ENCODE results near the gene CAPZA2.

Gene CAPZA2

GRCh38 chr7:116862951-116863670 is 724 bp downstream of the CAPZA2 start:
- peak; percentile 28 for DNase-seq

- DNase-seq, result no peak
These were observed 1.6 kb downstream of the CAPZA2 start for GRCh38 chr7:116863936-116864500.

- DNase-seq, result no peak
These were observed 8.8 kb downstream of the CAPZA2 start for GRCh38 chr7:116871061-116871700.

DNA sequence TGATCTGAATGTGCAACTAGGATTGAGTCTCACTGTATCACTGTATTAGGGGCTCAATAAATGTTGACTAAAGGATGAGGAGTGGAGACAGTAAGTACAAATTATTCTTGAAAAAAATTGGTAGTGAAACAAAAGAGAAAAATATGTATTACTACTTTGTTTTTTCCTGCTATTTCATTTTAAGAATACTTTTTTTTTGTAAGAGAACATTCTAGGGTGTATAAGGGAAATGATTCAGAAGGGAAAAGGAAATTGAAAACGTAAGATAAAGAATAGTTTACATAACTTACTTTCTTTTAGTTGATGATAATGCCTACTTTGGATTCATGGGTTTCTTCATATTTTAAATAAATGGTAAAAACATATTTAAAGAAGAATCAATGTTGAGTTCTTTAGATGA is 9.6 kb downstream of the CAPZA2 start:
- DNase-seq, result no peak

- no peak for DNase-seq
These were observed 11.2 kb downstream of the CAPZA2 start for GRCh38 chr7:116873619-116874018.

GRCh38 chr7:116876664-116877442 is 14.5 kb downstream of the CAPZA2 start:
- no peak for DNase-seq

- DNase-seq, result no peak
These were observed 15.2 kb downstream of the CAPZA2 start for GRCh38 chr7:116877443-116878217.

DNA sequence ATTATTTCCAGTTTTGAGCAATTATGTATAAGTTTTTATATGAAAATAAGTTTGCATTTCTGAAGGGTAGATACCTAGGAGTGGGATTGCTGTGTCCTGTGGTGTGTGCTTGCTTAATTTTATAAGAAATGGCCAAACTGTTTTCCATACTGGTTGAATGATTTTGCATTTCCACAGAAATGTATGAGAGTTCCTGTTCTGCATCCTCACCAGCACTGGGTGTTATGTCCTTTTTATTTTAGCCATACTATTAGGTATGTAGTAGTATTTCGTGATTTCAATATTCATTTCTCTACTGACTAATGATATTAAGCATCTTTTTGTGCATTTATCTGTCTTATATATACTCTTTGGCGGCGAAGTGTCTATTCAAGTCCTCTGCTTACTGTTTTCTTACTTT is 22.3 kb downstream of the CAPZA2 start:
- DNase-seq, result no peak

DNA sequence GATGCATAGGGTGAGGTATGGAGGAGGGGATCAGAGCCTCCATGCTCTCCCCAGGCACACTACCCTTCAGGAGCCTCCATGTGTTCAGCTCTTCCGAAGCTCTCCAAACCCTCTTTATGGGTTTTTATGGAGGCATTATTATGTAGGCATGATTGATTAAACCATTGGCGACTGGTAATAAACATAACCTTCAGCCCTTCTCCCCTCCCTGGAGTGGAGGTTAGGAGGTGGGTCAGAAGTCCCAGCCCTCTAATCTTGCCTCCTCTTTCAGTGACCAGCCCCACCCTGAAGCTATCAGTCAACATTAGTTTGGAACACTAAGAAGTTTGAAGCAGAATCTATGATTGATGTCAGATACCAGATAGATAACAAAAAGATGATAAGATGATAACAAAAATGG is 23.3 kb downstream of the CAPZA2 start:
- no peak for DNase-seq

DNA sequence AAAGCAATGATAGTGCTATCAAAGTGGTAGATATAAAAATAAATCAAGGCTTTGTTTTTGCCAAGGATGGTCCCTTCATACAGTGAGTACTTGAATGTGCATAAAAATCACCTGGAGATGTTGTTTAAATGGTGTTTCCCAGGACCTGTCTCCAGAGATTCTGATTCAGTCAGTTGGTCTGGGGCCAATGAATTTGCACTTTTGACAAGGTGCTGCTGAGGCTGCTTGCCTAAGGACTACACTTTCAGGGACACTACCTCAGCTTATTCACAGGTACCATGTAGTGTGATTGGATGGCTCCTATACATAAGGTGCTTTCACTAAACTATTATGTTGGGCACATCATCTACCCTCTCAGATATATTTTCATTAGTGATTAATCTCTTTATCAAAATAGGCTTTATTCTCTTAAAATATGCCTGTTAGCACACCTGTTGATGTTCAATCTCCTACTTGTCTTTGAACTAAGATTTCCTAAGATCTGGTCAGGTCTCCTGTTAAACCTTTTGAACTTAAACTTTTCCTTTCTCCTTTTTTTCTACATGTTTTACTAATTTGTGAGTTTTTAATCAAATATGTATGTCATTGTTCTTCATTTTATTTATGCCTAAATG is 24.3 kb downstream of the CAPZA2 start:
- no peak for DNase-seq

DNA sequence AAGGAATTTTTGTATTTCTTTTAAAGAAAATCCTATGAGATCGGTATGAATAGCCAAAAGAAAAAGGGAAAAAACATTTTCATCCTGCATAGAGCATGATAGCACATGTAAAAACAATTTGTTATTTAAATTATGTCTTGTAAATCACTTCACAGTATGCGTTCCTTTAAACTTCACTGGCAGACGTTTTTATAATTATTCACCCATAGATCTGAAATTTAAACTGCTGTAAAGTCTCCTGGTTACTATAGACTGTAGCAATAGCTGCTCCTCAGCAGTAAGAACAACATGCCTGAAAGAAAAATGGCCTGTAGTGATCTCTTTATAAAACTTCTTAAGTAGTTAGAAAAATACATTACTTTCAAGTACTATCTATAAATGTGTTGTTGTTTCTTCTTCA is 26.5 kb downstream of the CAPZA2 start:
- DNase-seq, result no peak

DNA sequence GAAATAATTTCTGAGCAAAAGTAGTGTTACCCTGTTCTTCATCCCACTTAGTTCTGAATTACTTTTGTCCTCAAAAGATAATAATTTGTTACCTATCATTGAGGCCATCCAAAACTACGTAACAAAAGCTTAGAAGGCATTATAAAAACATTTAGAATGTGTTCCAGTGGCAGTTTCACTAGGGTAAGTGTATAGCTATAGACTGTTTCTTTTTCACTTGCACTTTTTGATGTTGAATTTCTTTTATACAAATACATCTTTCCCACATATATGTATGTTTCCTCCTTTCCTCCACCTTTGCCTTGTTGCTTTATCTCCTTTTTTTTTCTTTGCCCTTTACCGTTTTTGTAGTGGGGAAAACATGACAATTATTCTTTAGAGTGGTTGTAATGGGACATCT is 33.5 kb downstream of the CAPZA2 start:
- no peak for DNase-seq

DNA sequence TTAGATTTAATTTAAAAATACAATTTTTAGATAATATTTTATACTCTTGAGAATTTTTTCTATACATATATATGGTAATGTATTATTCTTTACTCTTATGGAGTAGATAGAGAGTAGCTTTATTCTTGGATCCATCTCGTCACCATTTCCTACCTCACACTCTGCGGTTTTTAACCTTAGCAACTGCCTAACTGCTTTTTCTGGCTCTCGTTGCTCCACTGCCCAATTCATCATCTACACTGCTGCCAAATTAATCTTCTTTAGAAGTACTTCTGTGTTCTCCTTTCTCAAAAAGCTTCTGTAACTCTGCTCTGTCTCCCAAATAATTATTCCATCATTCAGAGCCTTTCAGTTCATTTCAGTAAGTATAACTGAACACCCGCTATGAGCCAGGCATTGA is 35.3 kb downstream of the CAPZA2 start:
- DNase-seq, result no peak

DNA sequence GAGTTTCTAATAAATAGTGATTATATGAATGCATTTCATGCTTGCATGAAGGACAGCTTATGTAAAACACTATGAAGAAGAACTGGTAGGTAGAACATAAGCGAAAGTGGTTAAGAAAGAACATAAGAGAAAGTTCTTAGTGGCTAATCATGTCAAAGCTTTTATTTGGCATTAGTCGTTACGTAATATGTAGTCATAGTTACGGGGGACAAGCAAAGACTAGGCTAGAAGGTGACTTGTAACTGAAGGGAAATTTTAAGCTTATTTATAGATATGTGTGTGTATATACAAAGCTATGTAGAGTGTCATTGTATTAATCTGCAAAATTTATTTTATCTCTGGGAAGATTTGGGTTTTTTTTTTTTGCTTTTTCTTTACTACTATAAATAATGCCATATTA is 36.9 kb downstream of the CAPZA2 start:
- no peak for DNase-seq

DNA sequence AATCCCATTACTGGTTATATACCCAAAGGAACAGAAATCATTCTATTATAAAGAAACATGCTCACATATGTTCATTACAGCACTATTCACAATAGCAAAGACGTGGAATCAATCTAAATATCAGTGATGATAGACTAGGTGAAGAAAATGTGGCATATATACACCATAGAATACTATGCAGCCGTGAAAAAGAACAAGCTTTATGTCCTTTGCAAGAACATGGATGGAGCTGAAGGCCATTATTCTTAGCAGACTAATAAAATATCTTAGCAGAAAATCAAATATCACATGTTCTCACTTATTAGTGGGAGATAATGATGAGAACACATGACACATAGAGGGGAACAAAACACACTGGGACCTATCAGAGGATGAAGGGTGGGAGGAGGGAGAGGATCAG is 38.8 kb downstream of the CAPZA2 start:
- no peak for DNase-seq

DNA sequence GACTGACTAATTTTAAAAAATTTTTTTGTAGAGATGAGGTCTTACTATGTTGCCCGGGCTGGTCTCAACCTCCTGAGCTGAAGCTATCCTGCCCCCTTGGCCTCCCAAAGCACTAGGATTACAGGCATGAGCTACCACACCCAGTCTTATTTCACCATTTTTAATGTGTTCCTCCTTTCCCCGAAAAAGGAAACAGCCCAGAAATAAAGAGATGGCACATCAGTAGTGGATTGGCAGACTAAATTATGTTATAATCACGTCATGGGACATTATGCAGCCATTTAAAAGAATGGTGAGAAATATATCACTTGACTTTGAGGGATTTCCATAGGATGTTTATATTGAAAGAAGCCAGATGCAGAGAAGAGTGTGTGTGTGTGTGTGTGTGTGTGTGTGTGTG is 40.5 kb downstream of the CAPZA2 start:
- no peak for DNase-seq

- peak; percentile 3 for DNase-seq
These were observed 44.0 kb downstream of the CAPZA2 start for GRCh38 chr7:116906391-116906790.

- no peak for DNase-seq
These were observed 48.0 kb downstream of the CAPZA2 start for GRCh38 chr7:116910383-116910782.

DNA sequence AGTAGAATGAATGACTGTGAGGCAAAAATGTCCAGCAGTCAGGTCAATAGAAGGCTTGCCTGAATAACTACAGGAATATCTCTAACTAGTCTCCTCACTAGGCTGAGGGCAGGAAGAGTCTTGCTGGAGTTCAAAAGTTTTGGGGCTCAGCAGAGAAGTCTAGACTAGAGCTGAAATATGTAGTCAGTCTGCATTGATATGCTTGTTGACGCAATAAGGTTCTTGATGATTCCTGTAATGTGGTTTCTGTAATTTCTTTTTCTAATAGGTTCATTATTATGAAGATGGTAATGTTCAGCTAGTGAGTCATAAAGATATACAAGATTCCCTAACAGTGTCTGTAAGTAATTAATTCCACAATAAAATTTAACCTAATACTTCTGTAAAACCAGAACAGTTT is 49.4 kb downstream of the CAPZA2 start:
- no peak for DNase-seq

DNA sequence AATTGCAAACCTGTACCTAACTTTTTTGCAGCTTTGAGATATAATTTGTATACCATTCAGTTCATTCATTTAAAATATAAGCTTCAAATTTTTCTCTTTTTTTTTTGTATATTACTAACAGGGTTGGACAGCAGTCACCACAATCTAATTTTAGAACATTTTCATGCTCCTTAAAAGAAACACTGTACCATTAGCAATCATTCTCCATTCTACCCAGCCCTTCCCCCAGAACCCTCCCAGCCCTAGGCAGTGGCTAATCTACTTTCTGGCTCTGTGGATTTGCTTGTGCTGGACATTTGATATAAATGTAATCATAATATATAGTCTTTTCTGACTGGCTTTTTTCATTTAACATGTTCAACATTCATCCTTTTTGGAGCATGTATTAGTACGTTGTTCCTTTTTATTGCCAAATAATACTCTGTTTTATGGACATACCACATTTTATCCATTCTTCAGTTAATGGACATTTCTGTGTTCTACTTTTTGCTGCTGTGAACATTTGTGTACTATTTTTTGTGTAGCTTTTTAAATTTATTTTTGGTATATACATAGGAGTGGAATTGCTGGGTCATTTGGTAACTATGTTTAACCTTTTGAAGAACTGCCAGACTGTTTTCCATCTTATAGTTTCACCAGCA is 50.0 kb downstream of the CAPZA2 start:
- no peak for DNase-seq

DNA sequence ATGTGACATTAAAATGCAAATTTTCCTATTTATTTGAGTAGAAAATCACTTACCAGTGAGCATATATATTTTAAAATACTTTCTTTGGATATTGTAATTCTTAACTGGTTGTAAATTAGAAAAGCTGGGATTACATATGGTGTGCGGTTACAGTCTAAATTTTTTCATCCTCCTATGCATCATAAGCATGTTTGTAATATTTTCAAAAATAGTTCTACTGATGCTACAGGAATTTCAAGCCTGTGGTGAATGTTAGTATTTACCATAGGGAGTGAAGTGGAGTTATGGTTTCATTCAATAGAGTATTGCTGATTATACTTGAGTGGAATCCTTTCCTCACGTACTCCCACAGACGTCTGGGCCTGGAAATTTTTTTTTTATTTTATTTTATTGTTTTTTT is 56.3 kb downstream of the CAPZA2 start:
- DNase-seq, result no peak

DNA sequence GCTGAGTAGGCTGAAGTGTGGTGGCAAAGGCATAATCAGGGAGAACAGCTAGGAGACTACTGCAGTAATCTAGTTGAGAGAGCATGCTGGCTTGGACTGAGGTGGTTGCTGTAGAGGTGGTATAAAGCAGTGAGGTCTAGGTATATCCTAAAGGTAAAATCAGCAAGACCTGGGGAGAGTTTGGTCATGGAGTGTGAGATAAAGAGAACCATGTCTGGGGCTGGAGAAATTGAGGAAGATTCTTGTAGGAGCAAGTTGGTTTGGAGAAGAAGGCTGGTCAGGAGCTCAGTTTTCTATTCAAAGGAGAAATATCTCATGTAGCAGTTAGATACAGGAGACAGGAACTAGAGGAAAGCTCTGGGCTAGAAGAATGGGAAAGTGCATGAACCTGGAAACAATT is 58.0 kb downstream of the CAPZA2 start:
- no peak for DNase-seq

Data from NCI-H1694 treated with DMSO at 0.1 percent for 48 hours (cell line).